AG04449 (cell line): ENCODE data around the gene SMIM5.

ENCODE experiments used
- CTCF ChIA-PET: fragments of 350-600 bp; formaldehyde crosslinking; extraction: SDS; loops from one replicate; lab custom pipeline; 2021; ENCODE audit warnings: antibody characterized with exemption; lab: Yijun Ruan, JAX
- POLR2A ChIA-PET: fragments of 400-600, 350-600 bp; formaldehyde crosslinking; extraction: SDS; loops from one replicate; lab custom pipeline; 2020; ENCODE audit warnings: antibody characterized with exemption, inconsistent platforms; lab: Yijun Ruan, JAX
- DNase-seq: peaks from one replicate; pipeline ENCODE4 v3.0.0-alpha.2; 2010; ENCODE audit warnings: low read depth, low spot score
- H3K4me3 ChIP-seq: 2 replicates; pipeline ENCODE4 v1.5.1; 2011; ENCODE audit warnings: low read depth, mild to moderate bottlenecking, control low read depth, low read length
- TF ChIP-seq, protein P1 (sequence below): IDR thresholded peaks from one replicate; pipeline ENCODE4 v1.5.1; 2011; ENCODE audit warnings: mild to moderate bottlenecking, moderate library complexity, low read length, control low read depth, inconsistent platforms; ENCODE audit not compliant: insufficient read depth; ENCODE audit errors: missing control alignments

SMIM5 gene

DNA sequence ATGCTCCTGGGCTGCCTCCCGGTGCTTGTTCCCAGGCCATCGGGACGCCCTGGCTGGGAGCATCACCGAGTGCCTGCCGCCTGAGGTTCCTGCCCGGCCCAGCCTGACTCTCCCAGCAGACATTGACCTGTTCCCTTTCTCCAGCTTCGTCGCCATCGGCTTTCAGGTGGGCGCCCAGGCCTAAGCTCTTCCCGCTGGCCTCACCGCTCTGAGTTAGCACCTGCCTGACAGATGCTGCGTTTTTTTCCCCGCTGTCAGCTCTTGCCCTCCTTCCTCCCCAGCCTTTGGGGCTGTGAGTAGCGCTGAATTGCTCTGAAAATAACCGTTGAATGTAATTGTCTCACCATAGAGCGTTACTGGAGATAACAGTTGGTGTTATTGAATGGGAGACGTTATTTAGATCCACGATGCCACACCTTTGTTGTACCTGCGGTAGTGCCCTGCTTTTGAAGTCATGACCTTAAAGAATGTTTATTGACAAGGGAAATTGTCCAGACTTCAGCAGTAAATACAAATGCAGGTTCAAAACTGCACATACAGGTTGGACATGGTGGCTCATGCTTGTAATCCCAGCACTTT, 21.3 kb upstream of the SMIM5 start:
- no peak overlapping the region for H3K4me3 ChIP-seq
- no peak for DNase-seq
- TF ChIP-seq, protein P1, sequence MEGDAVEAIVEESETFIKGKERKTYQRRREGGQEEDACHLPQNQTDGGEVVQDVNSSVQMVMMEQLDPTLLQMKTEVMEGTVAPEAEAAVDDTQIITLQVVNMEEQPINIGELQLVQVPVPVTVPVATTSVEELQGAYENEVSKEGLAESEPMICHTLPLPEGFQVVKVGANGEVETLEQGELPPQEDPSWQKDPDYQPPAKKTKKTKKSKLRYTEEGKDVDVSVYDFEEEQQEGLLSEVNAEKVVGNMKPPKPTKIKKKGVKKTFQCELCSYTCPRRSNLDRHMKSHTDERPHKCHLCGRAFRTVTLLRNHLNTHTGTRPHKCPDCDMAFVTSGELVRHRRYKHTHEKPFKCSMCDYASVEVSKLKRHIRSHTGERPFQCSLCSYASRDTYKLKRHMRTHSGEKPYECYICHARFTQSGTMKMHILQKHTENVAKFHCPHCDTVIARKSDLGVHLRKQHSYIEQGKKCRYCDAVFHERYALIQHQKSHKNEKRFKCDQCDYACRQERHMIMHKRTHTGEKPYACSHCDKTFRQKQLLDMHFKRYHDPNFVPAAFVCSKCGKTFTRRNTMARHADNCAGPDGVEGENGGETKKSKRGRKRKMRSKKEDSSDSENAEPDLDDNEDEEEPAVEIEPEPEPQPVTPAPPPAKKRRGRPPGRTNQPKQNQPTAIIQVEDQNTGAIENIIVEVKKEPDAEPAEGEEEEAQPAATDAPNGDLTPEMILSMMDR: no peak
- CTCF ChIA-PET: interaction anchor here (1.6 to 19.8 kb wide), 4 partner anchors 12 to 137 kb away, joined by 7 to 357 read pairs (median 26); partner anchors contain the start of gene SMIM5
- POLR2A ChIA-PET: no interaction called here

DNA sequence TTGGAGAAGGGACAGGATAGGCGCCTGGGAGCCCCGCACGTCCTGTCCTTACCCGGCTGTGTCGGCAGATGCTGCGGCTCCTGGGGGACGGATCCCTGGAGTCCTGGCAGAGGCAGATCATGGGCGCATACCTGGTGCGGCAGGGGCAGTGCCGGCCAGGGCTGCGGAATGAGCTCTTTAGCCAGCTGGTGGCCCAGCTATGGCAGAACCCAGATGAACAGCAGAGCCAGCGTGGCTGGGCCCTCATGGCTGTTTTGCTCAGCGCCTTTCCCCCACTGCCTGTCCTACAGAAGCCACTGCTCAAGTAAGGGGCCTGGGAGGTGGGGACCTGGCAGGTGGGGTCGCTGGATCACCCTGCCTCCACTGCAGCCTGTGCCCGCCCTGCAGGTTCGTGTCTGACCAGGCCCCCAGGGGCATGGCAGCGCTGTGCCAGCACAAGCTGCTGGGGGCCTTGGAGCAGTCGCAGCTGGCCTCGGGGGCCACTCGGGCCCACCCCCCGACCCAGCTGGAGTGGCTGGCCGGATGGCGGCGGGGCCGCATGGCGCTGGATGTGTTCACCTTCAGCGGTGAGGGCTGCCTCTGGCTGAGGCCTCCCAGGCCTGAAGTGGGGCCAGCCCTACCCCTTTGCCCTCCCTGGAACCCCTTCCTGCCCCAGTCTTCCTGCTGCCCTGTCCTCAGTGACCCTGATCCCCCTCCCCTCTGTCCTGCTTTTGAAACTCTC, 20.2 kb upstream of the SMIM5 start:
- no peak overlapping the region for H3K4me3 ChIP-seq
- POLR2A ChIA-PET: no interaction called here
- DNase-seq: no peak
- TF ChIP-seq, protein P1: no peak
- CTCF ChIA-PET: interaction anchor here (1.8 to 19.8 kb wide), 3 partner anchors 12 to 21 kb away, joined by 7 to 357 read pairs (median 38); partner anchors contain the start of gene SMIM5

DNA sequence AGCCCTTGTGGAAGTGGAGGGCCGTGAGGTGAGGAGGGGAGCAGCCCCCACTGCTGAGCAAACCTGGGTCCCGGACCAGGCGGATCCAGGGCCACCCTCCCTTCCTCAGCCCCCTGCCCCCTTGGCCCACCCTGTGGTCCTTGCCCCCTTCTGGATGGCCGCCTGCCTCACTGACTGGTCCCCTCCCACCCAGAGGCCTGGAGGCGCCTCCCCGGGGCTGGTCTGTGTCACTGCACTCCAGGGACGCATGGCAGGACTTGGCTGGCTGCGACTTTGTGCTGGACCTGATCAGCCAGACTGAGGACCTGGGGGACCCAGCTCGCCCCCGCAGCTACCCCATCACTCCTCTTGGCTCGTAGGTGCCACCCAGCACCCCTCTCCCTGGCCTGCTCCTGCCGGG, 19.2 kb upstream of the SMIM5 start:
- no peak for DNase-seq
- ChIA-PET CTCF (interaction anchor here (0.8 to 19.8 kb wide), 5 partner anchors 10 to 135 kb away, joined by 3 to 357 read pairs (median 29); partner anchors contain the start of gene SMIM5), POLR2A (no interaction called here)
- H3K4me3 ChIP-seq: no peak overlapping the region
- TF ChIP-seq, protein P1: peak; percentile 13

DNA sequence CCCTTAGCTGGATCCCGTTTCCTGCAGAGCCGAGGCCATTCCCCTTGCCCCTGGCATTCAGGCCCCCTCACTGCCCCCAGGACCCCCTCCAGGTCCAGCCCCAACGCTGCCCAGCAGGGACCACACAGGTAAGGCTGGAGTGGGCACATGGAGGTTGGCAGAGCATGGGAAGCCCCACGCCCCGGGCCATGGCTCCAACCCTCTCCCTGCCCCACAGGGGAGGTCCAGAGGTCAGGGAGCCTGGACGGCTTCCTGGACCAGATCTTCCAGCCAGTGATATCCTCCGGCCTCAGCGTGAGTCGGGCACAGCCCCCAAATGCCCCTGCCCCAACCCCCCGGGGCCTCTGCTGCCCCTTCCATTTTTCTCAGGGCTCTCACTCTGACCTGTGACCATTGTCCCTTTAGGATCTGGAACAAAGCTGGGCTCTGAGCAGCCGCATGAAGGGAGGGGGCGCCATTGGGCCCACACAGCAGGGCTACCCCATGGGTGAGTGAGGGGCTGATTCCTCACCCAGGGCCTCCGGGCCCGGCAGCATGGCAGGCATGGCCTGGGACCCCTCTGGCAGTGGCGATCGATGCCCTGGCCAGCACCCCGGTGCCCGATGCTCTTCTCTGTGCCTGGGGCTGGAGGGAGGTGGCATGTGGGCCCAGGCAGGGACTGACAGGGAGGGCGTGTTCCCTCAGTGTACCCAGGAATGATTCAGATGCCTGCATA, 18.5 kb upstream of the SMIM5 start:
- ChIA-PET POLR2A (no interaction called here), CTCF (interaction anchor here (1.2 to 19.8 kb wide), 5 partner anchors 11 to 190 kb away, joined by 3 to 357 read pairs (median 21); partner anchors contain the start of gene SMIM5)
- TF ChIP-seq, protein P1: no peak
- no peak overlapping the region for H3K4me3 ChIP-seq
- DNase-seq: no peak

DNA sequence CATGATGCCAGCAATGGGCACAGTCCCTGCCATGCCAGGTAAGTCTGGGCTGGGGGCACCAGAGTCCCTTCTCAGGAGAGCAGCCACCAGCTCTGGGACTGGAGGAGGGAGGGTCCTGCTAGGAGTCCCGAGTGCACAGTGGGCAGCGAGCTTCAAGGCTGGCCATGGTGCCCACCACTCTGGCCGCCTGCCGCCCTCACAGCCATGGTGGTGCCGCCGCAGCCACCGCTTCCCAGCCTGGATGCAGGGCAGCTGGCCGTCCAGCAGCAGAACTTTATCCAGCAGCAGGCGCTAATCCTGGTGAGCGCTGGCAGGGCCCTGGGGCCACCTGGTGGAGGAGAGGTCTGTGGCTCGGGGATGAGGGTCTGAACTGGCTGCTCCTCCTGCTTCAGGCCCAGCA, 17.9 kb upstream of the SMIM5 start:
- ChIA-PET POLR2A (no interaction called here), CTCF (interaction anchor here (1.2 to 19.8 kb wide), 5 partner anchors 11 to 190 kb away, joined by 3 to 357 read pairs (median 21); partner anchors contain the start of gene SMIM5)
- TF ChIP-seq, protein P1: no peak
- H3K4me3 ChIP-seq: no peak overlapping the region
- DNase-seq: no peak
